HFFc6 (cell line): ENCODE measurements around the gene MITF. TPM values are rescaled to one million over a fixed set of nuclear protein-coding genes. Genes with fewer than 3 reads are reported as not detected.
A peak's percentile ranks its signal among the peaks of the same experiment; 100 is the strongest.

Experiments
- DNase-seq: peaks from one replicate; pipeline ENCODE4 v3.0.0-alpha.2; 2018
- H3K27ac Mint-ChIP-seq: 2 replicates; pipeline ENCODE4 v1.8.0; 2020; ENCODE audit warnings: mild to moderate bottlenecking, mixed read lengths
- H3K27me3 Mint-ChIP-seq: 2 replicates; pipeline ENCODE4 v1.8.0; 2021; ENCODE audit warnings: mild to moderate bottlenecking, moderate library complexity, mixed read lengths; ENCODE audit not compliant: insufficient read depth
- H3K36me3 Mint-ChIP-seq: 2 replicates; pipeline ENCODE4 v1.8.0; 2021; ENCODE audit warnings: low read depth, mixed read lengths
- H3K4me1 Mint-ChIP-seq: 2 replicates; pipeline ENCODE4 v1.8.0; 2020; ENCODE audit warnings: low read depth, mixed read lengths
- H3K4me3 Mint-ChIP-seq: 2 replicates; pipeline ENCODE4 v1.8.0; 2020; ENCODE audit warnings: mild to moderate bottlenecking, moderate library complexity, mixed read lengths
- H3K9me3 Mint-ChIP-seq: 2 replicates; pipeline ENCODE4 v1.8.0; 2020; ENCODE audit warnings: mild to moderate bottlenecking, mixed read lengths
- total RNA-seq, 6 experiments: library from RNA; stranded (reverse); fragmentation: NEBNext Ultra II Directional; extraction: Animal tissue kit (Norgen Biotek cat#: 25700); gene quantifications; 2 replicates in 1 of 6; 3 replicates in 5 of 6; pipeline ENCODE4 v1.2.3, GENCODE V29; 2021
- TF ChIP-seq, protein P1 (sequence below): fragments of 200-600 bp; sonication (generic); IDR thresholded peaks from 2 replicates; pipeline ENCODE4 v1.5.0; 2021; ENCODE audit warnings: antibody characterized with exemption, mild to moderate bottlenecking

MITF gene
- total RNA-seq, 6 experiments from 2014 or later = 23.3 to 38.2 (median 25.7) TPM

DNA sequence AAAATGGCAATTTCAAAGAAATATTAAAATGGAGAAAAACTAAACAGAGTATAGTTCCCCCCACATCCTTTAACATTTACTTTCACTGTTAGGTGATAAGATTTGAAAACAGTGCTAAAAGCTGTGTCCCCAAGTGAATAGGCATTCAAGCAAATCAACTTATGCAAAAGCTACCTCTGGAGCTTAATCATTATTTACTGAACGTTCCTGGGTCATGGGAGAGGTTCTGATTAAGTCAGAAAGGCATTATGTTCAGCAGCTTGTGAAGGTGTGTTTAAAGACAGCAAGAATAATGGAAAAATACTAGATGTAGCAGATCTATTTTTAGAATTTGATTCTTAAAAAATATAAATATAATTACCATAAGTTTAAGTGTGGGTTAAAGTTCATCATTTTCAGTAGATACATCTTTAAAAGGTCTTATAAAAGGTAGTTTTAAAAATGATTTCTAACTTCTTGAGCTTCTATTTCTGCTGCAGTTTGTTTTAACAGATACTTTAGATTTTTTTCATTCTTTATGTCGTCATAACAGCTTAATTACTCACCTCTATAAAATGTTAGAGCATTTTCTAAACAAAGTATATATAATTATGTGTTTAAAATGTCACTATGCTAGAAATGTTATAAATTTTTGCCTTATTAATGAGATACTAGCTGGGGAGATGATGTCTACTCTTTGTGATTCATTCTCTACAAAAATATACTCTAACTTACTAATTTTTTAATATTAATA lies 127.9 kb downstream of the MITF start:
- Mint-ChIP-seq H3K36me3 (peaks cover 14% of the 10 kb centered on the region), H3K4me1 (peaks cover 81% of the 10 kb centered on the region), H3K27ac (peak overlapping the region; percentile 71), H3K27me3 (peaks cover 1% of the 10 kb centered on the region; the same call in 1 of the 2 replicates), H3K9me3 (no peaks in the 10 kb centered on the region), H3K4me3 (peak overlapping the region; percentile 85)
- DNase-seq = peak; percentile 46
- TF ChIP-seq, protein P1, sequence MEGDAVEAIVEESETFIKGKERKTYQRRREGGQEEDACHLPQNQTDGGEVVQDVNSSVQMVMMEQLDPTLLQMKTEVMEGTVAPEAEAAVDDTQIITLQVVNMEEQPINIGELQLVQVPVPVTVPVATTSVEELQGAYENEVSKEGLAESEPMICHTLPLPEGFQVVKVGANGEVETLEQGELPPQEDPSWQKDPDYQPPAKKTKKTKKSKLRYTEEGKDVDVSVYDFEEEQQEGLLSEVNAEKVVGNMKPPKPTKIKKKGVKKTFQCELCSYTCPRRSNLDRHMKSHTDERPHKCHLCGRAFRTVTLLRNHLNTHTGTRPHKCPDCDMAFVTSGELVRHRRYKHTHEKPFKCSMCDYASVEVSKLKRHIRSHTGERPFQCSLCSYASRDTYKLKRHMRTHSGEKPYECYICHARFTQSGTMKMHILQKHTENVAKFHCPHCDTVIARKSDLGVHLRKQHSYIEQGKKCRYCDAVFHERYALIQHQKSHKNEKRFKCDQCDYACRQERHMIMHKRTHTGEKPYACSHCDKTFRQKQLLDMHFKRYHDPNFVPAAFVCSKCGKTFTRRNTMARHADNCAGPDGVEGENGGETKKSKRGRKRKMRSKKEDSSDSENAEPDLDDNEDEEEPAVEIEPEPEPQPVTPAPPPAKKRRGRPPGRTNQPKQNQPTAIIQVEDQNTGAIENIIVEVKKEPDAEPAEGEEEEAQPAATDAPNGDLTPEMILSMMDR = no peak

DNA sequence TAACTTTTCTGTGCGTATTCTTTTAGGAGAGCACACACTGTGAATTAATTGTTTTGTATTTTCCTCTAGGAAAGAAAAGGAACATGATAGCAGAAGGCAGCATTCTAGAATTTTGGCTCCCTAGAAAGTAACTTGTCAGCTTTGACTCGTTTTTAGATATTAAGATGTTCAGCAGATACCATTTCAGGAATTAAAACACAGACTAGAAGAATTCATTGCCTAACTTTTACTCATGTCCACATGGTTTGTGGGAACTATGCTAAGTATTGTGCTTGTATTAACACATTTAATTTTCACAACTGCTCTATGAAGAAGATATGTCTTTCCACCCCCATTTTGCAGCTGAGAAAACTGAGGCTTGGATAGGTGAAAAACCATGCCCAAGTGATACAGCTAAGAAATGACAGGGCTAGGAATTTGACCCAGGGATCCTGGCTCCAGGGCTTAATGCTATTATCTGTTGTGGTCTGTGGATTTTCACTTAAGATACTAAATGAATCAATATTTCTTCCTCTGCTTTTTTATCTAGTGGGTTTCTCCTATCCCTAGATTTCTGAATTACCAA lies 128.8 kb downstream of the MITF start:
- peaks cover 89% of the 10 kb centered on the region for H3K4me1 Mint-ChIP-seq
- peak overlapping the region; percentile 85 for H3K4me3 Mint-ChIP-seq
- H3K27me3 Mint-ChIP-seq = peaks cover 1% of the 10 kb centered on the region; the same call in 1 of the 2 replicates
- H3K36me3 Mint-ChIP-seq = peaks cover 14% of the 10 kb centered on the region
- TF ChIP-seq, protein P1 = no peak
- no peak for DNase-seq
- H3K9me3 Mint-ChIP-seq = no peaks in the 10 kb centered on the region
- peak overlapping the region; percentile 84 for H3K27ac Mint-ChIP-seq

DNA sequence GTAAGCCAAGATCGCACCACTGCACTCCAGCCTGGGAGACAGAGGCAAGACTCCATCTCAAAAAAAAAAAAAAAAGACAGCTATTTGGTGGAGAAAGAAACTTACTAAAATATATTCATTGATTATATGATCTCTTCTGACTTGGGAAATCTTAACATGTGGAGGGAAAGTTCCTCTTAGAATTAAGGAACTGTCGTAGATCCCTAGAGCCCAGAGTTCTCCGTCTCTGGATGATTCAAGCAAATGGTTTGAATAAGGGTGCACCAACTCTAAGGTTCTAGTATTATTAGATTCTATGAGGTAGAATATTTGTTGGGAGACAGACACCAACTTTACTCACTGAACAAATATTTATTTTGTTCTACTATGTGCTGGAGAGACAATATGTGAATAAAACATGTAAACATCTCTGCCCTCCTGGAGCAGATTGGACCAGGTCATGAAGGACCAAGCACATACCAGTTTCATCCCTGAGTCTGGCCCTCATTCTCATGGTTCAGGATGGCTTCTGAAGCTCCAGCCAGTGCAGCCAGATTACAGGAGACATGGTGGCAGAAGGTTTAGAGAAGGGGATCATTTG lies 129.7 kb downstream of the MITF start:
- Mint-ChIP-seq H3K4me1 (peaks cover 94% of the 10 kb centered on the region), H3K36me3 (peaks cover 11% of the 10 kb centered on the region), H3K27me3 (peaks cover 1% of the 10 kb centered on the region; the same call in 1 of the 2 replicates), H3K27ac (peak overlapping the region; percentile 84), H3K4me3 (peak overlapping the region; percentile 44; the same call in 1 of the 2 replicates), H3K9me3 (no peaks in the 10 kb centered on the region)
- TF ChIP-seq, protein P1 = no peak
- no peak for DNase-seq

DNA sequence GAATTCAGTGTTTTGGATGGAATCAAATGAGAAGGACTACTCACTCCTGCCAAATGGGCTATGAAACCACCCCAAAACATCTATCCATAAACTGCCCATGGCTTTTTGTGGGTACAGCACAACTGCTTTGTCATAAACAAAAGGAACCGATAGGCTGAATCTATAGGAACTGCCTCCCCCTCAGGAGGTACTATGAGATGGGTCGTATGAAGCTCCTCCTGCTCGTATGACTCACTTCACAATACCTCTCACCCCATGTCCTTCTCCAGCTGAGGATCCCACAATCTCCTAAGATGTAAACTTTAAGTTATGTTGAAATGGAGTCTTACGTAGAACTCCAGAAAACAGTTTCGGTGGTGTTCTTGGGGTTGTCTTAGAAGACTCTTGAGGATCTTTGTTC lies 130.4 kb downstream of the MITF start:
- TF ChIP-seq, protein P1 = no peak
- DNase-seq = peak; percentile 45
- H3K36me3 Mint-ChIP-seq = peaks cover 6% of the 10 kb centered on the region; the same call in 1 of the 2 replicates
- H3K27me3 Mint-ChIP-seq = no peaks in the 10 kb centered on the region
- H3K9me3 Mint-ChIP-seq = no peaks in the 10 kb centered on the region
- peaks cover 86% of the 10 kb centered on the region for H3K4me1 Mint-ChIP-seq
- H3K27ac Mint-ChIP-seq = peak overlapping the region; percentile 84
- peak overlapping the region; percentile 65 for H3K4me3 Mint-ChIP-seq

DNA sequence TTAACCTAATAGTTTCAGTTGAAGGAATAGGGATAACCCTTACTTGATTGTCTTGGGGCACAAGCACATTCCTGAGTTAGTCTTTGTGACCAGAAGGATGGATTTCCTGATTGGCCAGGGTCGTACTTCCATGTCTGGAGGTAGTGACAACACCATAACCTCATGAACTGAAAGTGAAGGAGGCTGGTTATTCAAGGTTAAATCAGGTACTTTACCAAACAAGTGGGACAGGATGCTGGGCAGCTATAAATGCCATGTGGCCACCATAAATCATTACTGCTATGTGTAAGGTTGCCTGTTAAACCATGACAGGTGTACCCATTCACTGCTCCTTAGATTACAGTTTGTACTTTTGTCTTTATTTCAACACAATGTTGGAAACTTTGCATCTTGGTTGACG lies 132.0 kb downstream of the MITF start:
- Mint-ChIP-seq H3K9me3 (no peaks in the 10 kb centered on the region), H3K27ac (no peak overlapping the region), H3K4me1 (peaks cover 70% of the 10 kb centered on the region), H3K36me3 (peaks cover 11% of the 10 kb centered on the region; the same call in 1 of the 2 replicates), H3K4me3 (no peak overlapping the region), H3K27me3 (no peaks in the 10 kb centered on the region)
- TF ChIP-seq, protein P1 = no peak
- DNase-seq = no peak
